ENCODE measurements around the gene PDE1A.

- TF ChIP-seq POLR2A (IDR thresholded peaks at IDR 0.05) (no peak), CTCF (IDR thresholded peaks at IDR 0.05) (no peak)
Measured at GRCh38 chr2:182242609-182243008, 184.2 kb downstream of the PDE1A start.

All from right lobe of liver (tissue), 4 donors.